GM21576 (cell line): Measurements from ENCODE around the gene KIF1B.
"Not testable (repeated sequence)": the region's sequence is repeated elsewhere in the genome, so short reads cannot be mapped to it uniquely, and the experiment has no call there.

Source experiments
- ATAC-seq: cut with Tn5 transposase; IDR thresholded peaks from one replicate; pipeline ENCODE4 v1.9.1; 2021; ENCODE audit warnings: mild to moderate bottlenecking, moderate library complexity; ENCODE audit not compliant: unreplicated experiment

The KIF1B gene

GRCh38 chr1:10193288-10193687 is 17.1 kb upstream of the KIF1B start:
- ATAC-seq = no peak

GRCh38 chr1:10195570-10195969 is 14.8 kb upstream of the KIF1B start:
- no peak for ATAC-seq

GRCh38 chr1:10196976-10197375 is 13.4 kb upstream of the KIF1B start:
- ATAC-seq = no peak

- no peak for ATAC-seq
Measured at GRCh38 chr1:10200620-10201019, 9.8 kb upstream of the KIF1B start.

- ATAC-seq = no peak
Measured at GRCh38 chr1:10204003-10204642, 6.2 kb upstream of the KIF1B start.

GRCh38 chr1:10205206-10205605 is 5.2 kb upstream of the KIF1B start:
- not testable (repeated sequence) for ATAC-seq

GRCh38 chr1:10207810-10208209 is 2.6 kb upstream of the KIF1B start:
- ATAC-seq = no peak

- no peak for ATAC-seq
Measured at GRCh38 chr1:10208537-10208936, 1.8 kb upstream of the KIF1B start.

- ATAC-seq = no peak
Measured at GRCh38 chr1:10209590-10209904, 823 bp upstream of the KIF1B start.

- ATAC-seq = peak; percentile 17
Measured at GRCh38 chr1:10210841-10211804, 753 bp downstream of the KIF1B start.

- ATAC-seq = no peak
Measured at GRCh38 chr1:10211805-10212410, 1.5 kb downstream of the KIF1B start.

GRCh38 chr1:10212476-10212875 is 2.1 kb downstream of the KIF1B start:
- ATAC-seq = no peak

- ATAC-seq = no peak
Measured at GRCh38 chr1:10213186-10213705, 2.9 kb downstream of the KIF1B start.

GRCh38 chr1:10216090-10216749 is 5.8 kb downstream of the KIF1B start:
- ATAC-seq = no peak

GRCh38 chr1:10217748-10218441 is 7.5 kb downstream of the KIF1B start:
- no peak for ATAC-seq

- ATAC-seq = no peak
Measured at GRCh38 chr1:10220200-10220599, 9.8 kb downstream of the KIF1B start.

GRCh38 chr1:10220657-10221056 is 10.3 kb downstream of the KIF1B start:
- not testable (repeated sequence) for ATAC-seq

GRCh38 chr1:10225573-10225972 is 15.2 kb downstream of the KIF1B start:
- ATAC-seq = no peak

- no peak for ATAC-seq
Measured at GRCh38 chr1:10228528-10228927, 18.2 kb downstream of the KIF1B start.

GRCh38 chr1:10229903-10230302 is 19.5 kb downstream of the KIF1B start:
- no peak for ATAC-seq

- ATAC-seq = no peak
Measured at GRCh38 chr1:10232163-10232562, 21.8 kb downstream of the KIF1B start.
